ENCODE results near the gene EVI5. TPM values are rescaled to one million over a fixed set of nuclear protein-coding genes. Genes with fewer than 3 reads are reported as not detected.

Gene EVI5
- total RNA-seq, 1 donor from 2014 or later, result 40.0 TPM

DNA sequence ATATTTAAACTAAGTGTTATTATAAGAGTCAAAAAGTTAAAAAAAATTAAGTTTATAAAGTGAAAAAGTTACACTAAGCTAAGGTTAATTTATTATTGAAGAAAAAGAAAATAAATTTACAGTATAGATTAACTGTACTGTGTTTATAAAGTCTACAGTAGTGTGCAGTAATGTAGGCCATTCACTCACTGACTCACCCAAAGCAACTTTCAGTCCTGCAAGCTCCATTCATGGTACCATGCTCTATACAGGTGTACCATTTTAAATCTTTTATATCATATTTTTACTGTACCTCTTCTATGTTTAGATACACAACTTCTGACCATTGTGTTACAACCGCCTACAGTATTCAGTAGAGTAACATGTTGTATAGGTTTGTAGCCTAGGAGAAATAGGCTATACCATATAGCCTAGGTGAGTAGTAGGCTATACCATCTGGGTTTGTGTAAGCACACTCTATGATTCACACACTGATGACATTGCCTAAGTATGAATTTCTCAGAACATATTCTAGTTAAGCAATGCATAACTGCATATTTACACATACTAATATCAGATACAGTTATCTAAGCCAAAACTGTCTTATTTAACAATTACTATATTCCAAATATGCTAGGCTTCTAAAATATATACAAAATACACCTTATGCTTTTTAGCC, 217.6 kb downstream of the EVI5 start:
- TF ChIP-seq, protein P1, sequence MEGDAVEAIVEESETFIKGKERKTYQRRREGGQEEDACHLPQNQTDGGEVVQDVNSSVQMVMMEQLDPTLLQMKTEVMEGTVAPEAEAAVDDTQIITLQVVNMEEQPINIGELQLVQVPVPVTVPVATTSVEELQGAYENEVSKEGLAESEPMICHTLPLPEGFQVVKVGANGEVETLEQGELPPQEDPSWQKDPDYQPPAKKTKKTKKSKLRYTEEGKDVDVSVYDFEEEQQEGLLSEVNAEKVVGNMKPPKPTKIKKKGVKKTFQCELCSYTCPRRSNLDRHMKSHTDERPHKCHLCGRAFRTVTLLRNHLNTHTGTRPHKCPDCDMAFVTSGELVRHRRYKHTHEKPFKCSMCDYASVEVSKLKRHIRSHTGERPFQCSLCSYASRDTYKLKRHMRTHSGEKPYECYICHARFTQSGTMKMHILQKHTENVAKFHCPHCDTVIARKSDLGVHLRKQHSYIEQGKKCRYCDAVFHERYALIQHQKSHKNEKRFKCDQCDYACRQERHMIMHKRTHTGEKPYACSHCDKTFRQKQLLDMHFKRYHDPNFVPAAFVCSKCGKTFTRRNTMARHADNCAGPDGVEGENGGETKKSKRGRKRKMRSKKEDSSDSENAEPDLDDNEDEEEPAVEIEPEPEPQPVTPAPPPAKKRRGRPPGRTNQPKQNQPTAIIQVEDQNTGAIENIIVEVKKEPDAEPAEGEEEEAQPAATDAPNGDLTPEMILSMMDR (IDR thresholded peaks at IDR 0.05; ENCODE audit: unreplicated experiment), result no peak
- H3K36me3 Mint-ChIP-seq, result no peaks in the 10 kb centered on the region
- H3K4me3 Mint-ChIP-seq, result no peak overlapping the region
- H3K9me3 Mint-ChIP-seq, result no peaks in the 10 kb centered on the region
- DNase-seq (ENCODE audit: low spot score in 2 of 2, unreplicated experiment in 2 of 2), result no peak
- no peaks in the 10 kb centered on the region for H3K27me3 Mint-ChIP-seq (ENCODE audit: low read depth)
- no peaks in the 10 kb centered on the region for H3K4me1 Mint-ChIP-seq
- no peak overlapping the region for H3K27ac Mint-ChIP-seq

DNA sequence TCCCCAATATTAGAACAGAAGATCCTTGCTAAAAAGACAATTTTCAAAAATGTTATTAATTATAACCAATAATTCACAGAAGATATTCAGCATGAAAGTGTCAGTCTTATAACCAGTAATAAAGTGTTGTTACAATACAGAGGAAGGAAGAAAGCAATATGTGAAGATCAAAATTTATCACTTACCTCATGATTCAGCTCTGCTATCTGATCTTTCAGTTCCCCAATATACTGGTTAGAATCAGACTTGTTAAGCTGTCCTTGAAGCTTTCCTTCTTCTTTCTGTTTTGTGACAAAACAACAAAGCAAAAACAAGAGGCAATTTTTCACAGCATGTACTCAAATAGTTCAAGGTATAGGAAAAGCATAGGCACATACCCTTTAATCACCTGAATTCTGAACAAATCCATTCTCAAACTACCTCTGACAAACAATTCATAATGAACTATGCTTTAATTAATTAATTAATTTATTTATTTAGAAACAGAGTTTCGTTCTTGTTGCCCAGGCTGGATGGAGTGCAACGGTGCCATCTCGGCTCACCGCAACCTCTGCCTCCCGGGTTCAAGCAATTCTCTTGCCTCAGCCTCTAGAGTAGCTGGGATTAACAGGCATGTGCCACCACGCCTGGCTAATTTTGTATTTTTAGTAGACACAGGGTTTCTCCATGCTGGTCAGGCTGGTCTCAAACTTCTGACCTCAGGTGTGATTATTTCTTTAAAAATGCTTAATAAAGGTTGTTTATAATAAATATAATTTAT, 221.3 kb downstream of the EVI5 start:
- H3K4me1 Mint-ChIP-seq, result no peaks in the 10 kb centered on the region
- H3K27me3 Mint-ChIP-seq (ENCODE audit: low read depth), result no peaks in the 10 kb centered on the region
- no peak for DNase-seq (ENCODE audit: low spot score in 2 of 2, unreplicated experiment in 2 of 2)
- peaks cover 7% of the 10 kb centered on the region for H3K9me3 Mint-ChIP-seq
- TF ChIP-seq, protein P1 (IDR thresholded peaks at IDR 0.05; ENCODE audit: unreplicated experiment), result no peak
- peaks cover 7% of the 10 kb centered on the region for H3K36me3 Mint-ChIP-seq
- no peak overlapping the region for H3K27ac Mint-ChIP-seq
- H3K4me3 Mint-ChIP-seq, result no peak overlapping the region

- TF ChIP-seq, protein P1 (IDR thresholded peaks at IDR 0.05; ENCODE audit: unreplicated experiment), result no peak
Measured at GRCh38 chr1:92556350-92556749, 228.6 kb downstream of the EVI5 start.

GRCh38 chr1:92554216-92554615, 230.7 kb downstream of the EVI5 start:
- Mint-ChIP-seq H3K4me1 (no peaks in the 10 kb centered on the region), H3K27ac (no peak overlapping the region), H3K9me3 (peaks cover 3% of the 10 kb centered on the region), H3K36me3 (peaks cover 13% of the 10 kb centered on the region), H3K27me3 (ENCODE audit: low read depth) (no peaks in the 10 kb centered on the region), H3K4me3 (no peak overlapping the region)
- TF ChIP-seq, protein P1 (IDR thresholded peaks at IDR 0.05; ENCODE audit: unreplicated experiment), result no peak
- DNase-seq (ENCODE audit: low spot score in 2 of 2, unreplicated experiment in 2 of 2), result no peak

More at GRCh38 chr1:92556350-92556749, 228.6 kb downstream of the EVI5 start:
- Mint-ChIP-seq H3K27me3 (ENCODE audit: low read depth) (no peaks in the 10 kb centered on the region), H3K36me3 (peaks cover 12% of the 10 kb centered on the region), H3K4me3 (no peak overlapping the region), H3K9me3 (peaks cover 7% of the 10 kb centered on the region), H3K4me1 (no peaks in the 10 kb centered on the region), H3K27ac (no peak overlapping the region)
- DNase-seq (ENCODE audit: low spot score in 2 of 2, unreplicated experiment in 2 of 2), result no peak

DNA sequence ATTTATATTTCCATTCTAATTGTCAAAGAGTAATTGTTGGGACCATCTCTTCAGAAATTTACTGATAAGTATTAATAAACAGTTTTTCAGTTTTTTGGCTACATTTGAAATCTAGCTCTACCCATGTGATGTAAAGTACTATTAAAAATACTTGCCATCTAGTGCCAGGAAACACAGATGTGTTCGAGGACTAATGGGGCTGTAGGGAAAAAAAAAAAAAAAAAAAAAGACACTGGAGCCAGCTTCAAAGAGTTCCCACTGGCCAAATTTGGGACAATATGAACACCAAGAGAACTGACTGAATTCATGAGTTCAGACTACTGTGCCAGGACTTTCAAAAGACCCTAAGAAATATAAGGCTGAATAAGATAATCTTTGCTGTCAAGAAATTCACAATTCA, 233.0 kb downstream of the EVI5 start:
- TF ChIP-seq, protein P1 (IDR thresholded peaks at IDR 0.05; ENCODE audit: unreplicated experiment), result no peak
- Mint-ChIP-seq H3K27ac (no peak overlapping the region), H3K9me3 (peaks cover 3% of the 10 kb centered on the region), H3K36me3 (peaks cover 17% of the 10 kb centered on the region), H3K4me1 (no peaks in the 10 kb centered on the region), H3K4me3 (no peak overlapping the region), H3K27me3 (ENCODE audit: low read depth) (no peaks in the 10 kb centered on the region)
- DNase-seq (ENCODE audit: low spot score in 2 of 2, unreplicated experiment in 2 of 2), result no peak
